Caco-2 (cell line): ENCODE results near the gene YIF1B. TPM values are rescaled to one million over a fixed set of nuclear protein-coding genes. Genes with fewer than 3 reads are reported as not detected.

Experiments used
- BruUV-seq: library from RNA; stranded (reverse); fragments of 400-500 nt; replicated peaks from 2 replicates; lab custom pipeline; 2021; lab: Mats Ljungman, UMichigan
- CTCF ChIA-PET: fragments of 300-600 bp; sonication (Branson Sonifier 250); formaldehyde crosslinking; loops from one replicate; lab custom pipeline; 2022; ENCODE audit warnings: antibody characterized with exemption; lab: Charles Lee
- POLR2A ChIA-PET: fragments of 300-600 bp; sonication (Branson Sonifier 250); formaldehyde crosslinking; loops from one replicate; lab custom pipeline; 2022; ENCODE audit warnings: antibody characterized with exemption; lab: Charles Lee
- DNase-seq, 2 experiments: peaks; one replicate each; pipeline versions ENCODE4 v3.0.0 to v3.0.0-alpha.2; 2020 to 2022
- H3K27me3 ChIP-seq: replicated peaks from 2 replicates; pipeline ENCODE4 v1.6.0; 2011; ENCODE audit warnings: low read length; ENCODE audit not compliant: control insufficient read depth, insufficient read depth
- H3K36me3 ChIP-seq: 2 replicates; pipeline ENCODE4 v1.5.1; 2011; ENCODE audit warnings: low read length; ENCODE audit not compliant: control insufficient read depth, insufficient read depth
- H3K4me1 ChIP-seq: fragments of 250-450 bp; sonication (Bioruptor Pico); 2 replicates; pipeline ENCODE4 v1.5.1; 2020; ENCODE audit warnings: mild to moderate bottlenecking
- H3K4me3 ChIP-seq: 2 replicates; pipeline ENCODE4 v1.5.1; 2011; ENCODE audit warnings: low read depth, mild to moderate bottlenecking, control low read depth, low read length
- H3K9me3 ChIP-seq: fragments of 250-450 bp; sonication (Bioruptor Pico); 2 replicates; pipeline ENCODE4 v1.5.1; 2020; ENCODE audit warnings: mild to moderate bottlenecking, moderate library complexity
- H3K27ac Mint-ChIP-seq: one replicate; pipeline ENCODE4 v1.8.0; 2022; ENCODE audit warnings: mixed read lengths; ENCODE audit not compliant: unreplicated experiment
- H3K27me3 Mint-ChIP-seq: one replicate; pipeline ENCODE4 v1.8.0; 2022; ENCODE audit warnings: mixed read lengths; ENCODE audit not compliant: insufficient read depth, unreplicated experiment
- H3K36me3 Mint-ChIP-seq: one replicate; pipeline ENCODE4 v1.8.0; 2022; ENCODE audit warnings: mild to moderate bottlenecking, mixed read lengths; ENCODE audit not compliant: insufficient read depth, unreplicated experiment
- H3K4me1 Mint-ChIP-seq: one replicate; pipeline ENCODE4 v1.8.0; 2022; ENCODE audit warnings: low read depth, mixed read lengths; ENCODE audit not compliant: unreplicated experiment
- H3K4me3 Mint-ChIP-seq: one replicate; pipeline ENCODE4 v1.8.0; 2022; ENCODE audit warnings: mild to moderate bottlenecking, moderate library complexity, mixed read lengths; ENCODE audit not compliant: unreplicated experiment
- H3K9me3 Mint-ChIP-seq: one replicate; pipeline ENCODE4 v1.8.0; 2022; ENCODE audit warnings: mixed read lengths; ENCODE audit not compliant: unreplicated experiment
- CTCF ChIP-seq, 2 experiments: fragments of 200-600 bp in 1 of 2; IDR thresholded peaks; 1 replicate in 1 of 2; 2 replicates in 1 of 2; pipeline versions ENCODE4 v1.5.1 to v1.8.0; 2011 to 2022; ENCODE audit warnings: antibody characterized with exemption in 1 of 2, control low read depth in 1 of 2, inconsistent platforms in 1 of 2, low read depth in 1 of 2, low read length in 1 of 2, mild to moderate bottlenecking in 1 of 2, moderate library complexity in 1 of 2; ENCODE audit not compliant: insufficient read depth in 1 of 2, severe bottlenecking in 1 of 2, unreplicated experiment in 1 of 2
- intact Hi-C: fragments of 100-400 bp; cut with micrococcal nuclease; formaldehyde crosslinking; loops from one replicate; pipeline ENCODE4 v1.10.0; 2022; ENCODE audit not compliant: unreplicated experiment
- total RNA-seq: library from RNA; stranded (reverse); gene quantifications from 2 replicates; pipeline ENCODE4 v1.2.3, GENCODE V29; 2022

The YIF1B gene
- total RNA-seq, 1 experiment from 2014 or later = 66.7 TPM

DNA sequence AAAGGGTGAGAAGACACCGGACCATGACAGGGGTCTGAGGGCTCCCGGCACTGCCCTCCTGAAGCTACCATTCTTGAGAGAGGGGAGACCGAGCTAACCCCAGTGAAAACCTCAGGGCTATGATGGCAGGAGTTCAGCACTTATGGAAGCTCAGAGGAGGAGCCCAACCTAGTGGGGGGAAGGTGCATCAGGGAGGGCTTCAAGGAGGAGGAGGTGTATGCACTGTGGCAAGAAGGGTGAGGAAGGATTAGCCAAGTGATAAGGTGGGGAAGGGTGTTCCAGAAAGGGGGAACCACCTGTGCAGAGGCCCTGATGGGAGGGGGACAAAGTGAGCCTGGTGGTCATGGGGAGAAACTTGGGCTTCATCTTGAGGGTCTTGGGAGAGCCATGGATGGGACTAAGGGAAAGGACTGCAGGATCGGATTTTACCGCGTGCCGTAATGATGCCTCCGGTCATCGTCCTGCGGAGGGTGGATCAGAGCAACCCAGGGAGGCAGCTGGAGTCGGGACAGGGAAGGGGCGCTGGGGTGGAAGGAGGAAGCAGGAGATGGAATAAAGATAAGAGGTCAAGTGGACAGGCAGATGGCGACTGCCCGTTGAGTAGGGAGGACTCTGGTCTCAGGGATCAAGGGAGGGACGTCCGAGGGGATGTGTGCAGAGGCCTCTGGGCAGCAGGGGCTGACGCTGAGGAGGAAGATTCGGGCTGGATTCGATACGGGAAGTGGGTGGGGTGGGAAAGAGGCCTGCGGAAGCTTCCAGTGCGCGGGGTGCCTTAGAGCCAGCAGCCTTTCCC lies 45.3 kb upstream of the YIF1B start:
- Mint-ChIP-seq H3K4me3 (peak overlapping the region; percentile 79), H3K27me3 (peaks cover 18% of the 10 kb centered on the region), H3K4me1 (peaks cover 24% of the 10 kb centered on the region), H3K36me3 (peaks cover 19% of the 10 kb centered on the region), H3K9me3 (no peaks in the 10 kb centered on the region), H3K27ac (peak overlapping the region; percentile 20)
- ChIA-PET POLR2A (interaction anchor here (0.6 to 1.8 kb wide), 2 partner anchors 13 to 96 kb away, joined by 3 to 15 read pairs; partner anchors contain the start of gene PSMD8), CTCF (interaction anchor here (0.6 to 2.9 kb wide), 6 partner anchors 9 to 568 kb away, joined by 3 to 21 read pairs (median 3); partner anchors contain the start of gene PSMD8)
- no TSS peak for BruUV-seq
- DNase-seq = no peak
- intact Hi-C loops = loop anchor here (1.0 kb wide), 1 partner anchor 13 kb away; the partner anchor contains the start of gene PSMD8
- no peaks in the 10 kb centered on the region for H3K9me3 ChIP-seq
- H3K36me3 ChIP-seq = no peaks in the 10 kb centered on the region
- TF ChIP-seq CTCF (IDR thresholded peaks at IDR 0.05; ENCODE audit: insufficient read depth in 1 of 2, low read depth in 1 of 2, low read length in 1 of 2, severe bottlenecking in 1 of 2, unreplicated experiment in 1 of 2) = no peak
- peaks cover 12% of the 10 kb centered on the region for H3K4me1 ChIP-seq
- H3K4me3 ChIP-seq = peak overlapping the region; percentile 96
- peaks cover 7% of the 10 kb centered on the region for H3K27me3 ChIP-seq

DNA sequence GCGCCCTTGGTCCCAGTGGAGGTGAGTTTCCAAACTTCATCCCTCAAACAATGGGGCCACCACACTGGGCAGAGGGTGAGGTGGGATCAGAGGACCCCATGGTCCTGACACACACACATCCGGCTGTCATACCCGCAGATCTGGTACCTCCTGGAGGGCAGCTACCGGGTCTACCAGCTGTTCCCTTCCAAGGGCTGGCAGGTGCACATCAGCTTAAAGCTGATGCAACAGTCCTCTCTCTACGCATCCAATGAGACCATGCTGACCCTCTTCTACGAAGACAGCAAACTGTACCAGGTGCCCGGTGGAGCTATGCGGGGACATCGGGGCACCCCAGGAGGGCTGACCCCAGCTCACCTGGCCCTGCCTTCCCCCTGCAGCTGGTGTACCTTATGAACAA lies 44.6 kb upstream of the YIF1B start:
- ChIA-PET CTCF (interaction anchor here (1.5 to 2.9 kb wide), 2 partner anchors 8 to 14 kb away, joined by 4 to 21 read pairs; partner anchors contain the start of gene PSMD8), POLR2A (interaction anchor here (0.6 kb wide), 1 partner anchor 95 kb away, joined by 3 read pairs; no protein-coding TSS in a partner anchor)
- Histone ChIP-seq H3K4me1 (peaks cover 15% of the 10 kb centered on the region), H3K27me3 (peaks cover 7% of the 10 kb centered on the region), H3K9me3 (no peaks in the 10 kb centered on the region), H3K36me3 (no peaks in the 10 kb centered on the region), H3K4me3 (no peak overlapping the region)
- TF ChIP-seq CTCF (IDR thresholded peaks at IDR 0.05; ENCODE audit: insufficient read depth in 1 of 2, low read depth in 1 of 2, low read length in 1 of 2, severe bottlenecking in 1 of 2, unreplicated experiment in 1 of 2) = no peak
- no peak for DNase-seq
- H3K36me3 Mint-ChIP-seq = peaks cover 22% of the 10 kb centered on the region
- no peaks in the 10 kb centered on the region for H3K9me3 Mint-ChIP-seq
- peaks cover 18% of the 10 kb centered on the region for H3K27me3 Mint-ChIP-seq
- intact Hi-C loops = no loop called here
- BruUV-seq = no TSS peak
- H3K4me3 Mint-ChIP-seq = peak overlapping the region; percentile 79
- H3K27ac Mint-ChIP-seq = peak overlapping the region; percentile 20
- H3K4me1 Mint-ChIP-seq = peaks cover 28% of the 10 kb centered on the region

GRCh38 chr19:38359242-38360021 lies 43.7 kb upstream of the YIF1B start:
- intact Hi-C loops = no loop called here
- Mint-ChIP-seq H3K4me3 (peak overlapping the region; percentile 41), H3K4me1 (peaks cover 28% of the 10 kb centered on the region), H3K36me3 (peaks cover 22% of the 10 kb centered on the region), H3K27ac (no peak overlapping the region), H3K27me3 (peaks cover 18% of the 10 kb centered on the region), H3K9me3 (no peaks in the 10 kb centered on the region)
- ChIA-PET POLR2A (interaction anchor here (0.6 kb wide), 2 partner anchors 15 to 275 kb away, joined by 3 to 4 read pairs; partner anchors contain the start of gene PSMD8), CTCF (interaction anchor here (0.7 kb wide), 1 partner anchor 15 kb away, joined by 5 read pairs; the partner anchor contains the start of gene PSMD8)
- TF ChIP-seq CTCF (IDR thresholded peaks at IDR 0.05; ENCODE audit: insufficient read depth in 1 of 2, low read depth in 1 of 2, low read length in 1 of 2, severe bottlenecking in 1 of 2, unreplicated experiment in 1 of 2) = no peak
- no peak for DNase-seq
- no TSS peak for BruUV-seq
- Histone ChIP-seq H3K27me3 (peaks cover 7% of the 10 kb centered on the region), H3K9me3 (no peaks in the 10 kb centered on the region), H3K36me3 (no peaks in the 10 kb centered on the region), H3K4me3 (no peak overlapping the region), H3K4me1 (peaks cover 15% of the 10 kb centered on the region)
